ENCODE measurements around the gene BBIP1.
"Not testable (repeated sequence)": the region's sequence is repeated elsewhere in the genome, so short reads cannot be mapped to it uniquely, and the experiment has no call there.

Gene BBIP1

DNA sequence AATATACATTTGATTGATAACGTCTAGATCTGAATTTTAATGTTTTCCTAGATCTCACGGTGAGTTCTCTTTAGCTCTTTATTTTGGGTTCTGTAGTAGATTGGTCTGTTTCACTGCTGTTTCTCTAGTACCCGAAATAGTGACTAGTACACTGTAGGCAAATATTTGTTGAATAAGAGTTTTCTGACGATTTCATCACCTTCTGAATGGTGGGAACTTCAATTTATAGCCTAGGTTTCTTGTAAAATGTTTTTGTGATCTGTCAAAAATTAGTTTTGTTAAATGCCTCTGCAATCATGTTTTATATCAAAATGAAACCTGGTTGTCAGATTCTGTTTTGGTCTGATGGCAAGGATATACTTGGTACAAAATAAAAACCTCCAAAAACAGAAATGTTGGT lies 37.1 kb downstream of the BBIP1 start:
- DNase-seq (ENCODE audit: low read depth): no peak

- DNase-seq (ENCODE audit: low read depth): no peak
These were observed 37.7 kb downstream of the BBIP1 start for GRCh38 chr10:110881247-110881646.

GRCh38 chr10:110880012-110880411 lies 39.0 kb downstream of the BBIP1 start:
- no peak for DNase-seq (ENCODE audit: low read depth)

DNA sequence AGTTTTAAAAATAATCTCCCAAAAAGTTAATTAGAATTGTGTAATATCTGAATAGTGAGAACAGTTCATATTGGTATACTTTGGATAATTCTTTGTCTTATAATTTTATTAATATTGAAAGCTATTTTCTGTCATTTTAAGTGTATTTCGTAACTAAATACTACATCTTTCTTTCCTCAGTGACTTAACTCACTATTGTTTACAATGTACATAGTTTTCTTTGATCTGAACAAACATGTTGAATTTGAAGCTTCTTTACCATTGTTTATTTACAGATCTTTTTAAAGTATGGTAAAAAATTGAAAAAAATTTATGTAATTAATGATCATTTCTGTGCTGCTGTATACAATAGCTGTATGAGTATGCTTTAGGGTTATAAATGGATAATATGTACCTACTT lies 42.2 kb downstream of the BBIP1 start:
- DNase-seq (ENCODE audit: low read depth): no peak

GRCh38 chr10:110876000-110876399 lies 43.0 kb downstream of the BBIP1 start:
- DNase-seq (ENCODE audit: low read depth): no peak

DNA sequence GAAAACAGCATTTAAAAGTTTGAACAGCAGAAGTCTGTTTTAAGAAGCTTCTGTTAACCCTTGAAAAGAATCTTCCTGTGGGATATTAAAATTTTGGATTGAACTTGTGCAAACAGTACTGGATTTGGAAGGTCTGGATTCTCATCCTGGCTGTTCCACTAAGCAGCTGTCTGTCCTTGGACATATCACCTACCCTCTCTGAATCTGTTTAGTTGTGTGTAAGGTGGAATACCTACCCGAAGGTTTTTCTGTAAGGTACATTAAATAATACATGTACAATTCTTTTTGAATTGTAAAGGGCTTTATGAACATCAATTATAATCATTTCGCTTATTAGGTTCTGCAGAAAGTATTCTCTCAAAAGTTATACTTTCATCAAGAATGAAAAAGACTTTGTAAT lies 45.0 kb downstream of the BBIP1 start:
- no peak for DNase-seq (ENCODE audit: low read depth)

DNA sequence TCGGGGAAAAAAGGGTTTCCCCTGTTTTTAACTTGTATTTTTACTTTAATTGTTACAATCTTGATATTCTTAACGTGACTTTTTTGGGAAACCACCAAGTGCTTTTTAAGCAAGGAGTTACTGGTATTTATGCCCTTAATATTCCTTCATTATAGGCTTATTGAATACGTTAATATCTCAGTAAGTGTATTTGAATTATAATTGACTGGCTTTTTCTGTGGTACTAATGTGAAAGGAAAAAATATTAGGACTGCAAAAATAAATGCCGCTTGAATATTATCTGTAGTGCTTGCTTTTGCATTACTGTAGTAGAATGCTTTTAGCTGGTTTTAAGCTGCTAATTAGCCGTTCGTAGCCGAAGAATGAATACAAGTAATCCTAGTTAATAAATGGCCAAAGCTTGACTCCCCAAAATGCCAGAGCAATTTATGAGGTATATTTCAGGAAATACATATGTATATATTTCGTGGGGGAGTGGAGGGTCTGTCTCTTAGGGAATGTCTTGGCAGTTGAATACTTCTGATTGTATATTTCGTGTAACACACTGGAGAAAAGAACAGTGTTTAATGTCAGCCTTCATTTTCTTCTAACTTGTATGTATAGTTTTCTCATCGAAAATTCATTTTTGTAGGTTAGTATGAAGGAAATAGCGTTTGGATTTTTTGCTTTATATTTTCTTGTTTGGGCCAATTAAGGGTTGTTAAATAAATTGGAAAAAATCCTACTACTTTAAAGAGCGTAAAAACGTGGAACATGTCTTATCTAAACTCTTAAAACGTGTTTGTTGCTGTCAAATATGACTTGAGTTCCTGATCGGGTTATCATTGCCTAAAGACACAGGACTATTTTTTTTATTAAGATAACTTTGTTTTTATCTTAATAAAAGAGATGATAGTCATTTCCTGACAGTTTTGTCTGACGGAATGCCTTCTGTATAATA lies 45.7 kb downstream of the BBIP1 start:
- DNase-seq (ENCODE audit: low read depth): no peak

- DNase-seq (ENCODE audit: low read depth): peak; percentile 82
These were observed 46.6 kb downstream of the BBIP1 start for GRCh38 chr10:110872145-110872983.

GRCh38 chr10:110871298-110872084 lies 47.5 kb downstream of the BBIP1 start, which contains the start of gene PDCD4:
Gene PDCD4, plus strand, starts transcription at chr10:110871928. Its CDS starts 4,100 bp downstream, at chr10:110876028.
- DNase-seq (ENCODE audit: low read depth): peak; percentile 97

DNA sequence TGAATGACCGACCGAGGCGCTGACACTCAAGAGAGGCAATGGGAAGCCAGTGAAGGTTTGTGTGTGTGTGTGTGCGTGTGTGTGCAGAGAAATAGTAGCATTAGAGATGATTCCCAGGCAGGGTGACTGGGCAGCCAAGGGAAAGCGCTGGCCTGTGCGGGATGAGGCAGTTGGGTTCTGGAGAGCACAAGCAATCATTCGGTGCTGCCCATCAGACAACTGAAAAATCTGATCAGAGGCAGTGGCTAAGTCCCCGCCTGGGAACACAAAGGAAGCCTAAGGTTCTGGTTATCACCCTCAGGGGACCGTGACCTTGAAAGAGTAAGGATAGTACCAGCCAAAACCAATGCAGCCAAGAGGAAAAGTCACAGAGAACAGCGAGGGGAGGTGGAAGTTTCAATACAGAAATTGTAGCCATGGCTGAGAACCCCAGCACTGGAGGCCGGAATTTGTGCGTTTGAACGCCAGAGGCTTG lies 48.1 kb downstream of the BBIP1 start:
- no peak for DNase-seq (ENCODE audit: low read depth)

DNA sequence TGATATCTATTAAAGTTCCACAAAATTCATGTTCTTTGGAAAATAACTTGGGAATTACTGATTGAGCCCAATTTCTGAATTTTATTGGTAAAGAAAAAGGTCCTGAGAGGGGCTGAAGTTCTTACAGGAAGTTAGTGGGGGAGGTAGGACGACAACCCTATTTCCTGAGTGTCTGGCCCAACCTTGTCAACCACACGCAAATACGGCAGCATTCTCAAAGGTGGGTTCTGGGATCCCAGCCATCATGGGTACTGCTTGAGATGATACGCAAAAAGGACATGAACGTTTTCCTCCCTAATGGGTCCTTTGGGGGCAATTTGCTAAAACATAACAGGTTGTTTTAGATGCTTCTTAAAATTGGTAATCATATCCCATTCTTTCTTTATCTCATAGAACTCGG lies 50.0 kb downstream of the BBIP1 start:
- no peak for DNase-seq (ENCODE audit: low read depth)

- no peak for DNase-seq (ENCODE audit: low read depth)
These were observed 51.0 kb downstream of the BBIP1 start for GRCh38 chr10:110867807-110868465.

DNA sequence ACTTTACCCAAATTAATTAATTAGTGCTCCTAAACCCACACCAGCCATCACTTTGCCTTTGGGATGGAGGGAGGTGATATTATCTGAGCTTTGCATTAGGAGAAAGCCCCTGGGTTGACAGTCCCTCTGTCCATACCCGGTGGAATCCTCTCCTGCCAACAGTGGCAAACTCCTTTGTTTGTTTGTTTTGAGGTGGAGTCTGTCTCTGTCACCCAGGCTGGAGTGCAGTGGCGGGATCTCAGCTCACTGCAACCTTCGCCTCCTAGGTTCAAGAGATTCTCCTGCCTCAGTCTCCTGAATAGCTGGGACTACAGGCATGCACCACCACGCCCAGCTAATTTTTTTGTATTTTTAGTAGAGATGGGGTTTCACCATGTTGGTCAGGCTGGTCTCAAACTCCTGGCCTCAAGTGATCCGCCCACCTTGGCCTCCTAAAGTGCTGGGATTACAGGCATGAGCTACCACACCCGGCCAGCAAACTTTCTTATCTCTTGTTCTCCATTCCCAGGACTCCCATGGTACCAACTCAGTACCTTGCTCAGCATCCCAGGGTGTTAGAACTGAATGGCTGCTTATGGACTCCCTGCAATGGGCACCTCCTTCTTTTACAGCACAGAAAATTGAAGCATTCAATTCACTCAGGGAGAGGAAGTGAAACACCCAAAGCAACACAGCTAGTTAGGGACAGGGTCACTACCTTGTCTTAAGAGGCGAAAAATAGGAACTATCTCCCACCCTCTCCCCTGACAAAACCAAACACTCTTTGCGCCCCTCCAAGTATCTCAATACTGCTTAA lies 51.8 kb downstream of the BBIP1 start:
- DNase-seq (ENCODE audit: low read depth): not testable (repeated sequence)

GRCh38 chr10:110865809-110866482 lies 53.0 kb downstream of the BBIP1 start:
- DNase-seq (ENCODE audit: low read depth): no peak

DNA sequence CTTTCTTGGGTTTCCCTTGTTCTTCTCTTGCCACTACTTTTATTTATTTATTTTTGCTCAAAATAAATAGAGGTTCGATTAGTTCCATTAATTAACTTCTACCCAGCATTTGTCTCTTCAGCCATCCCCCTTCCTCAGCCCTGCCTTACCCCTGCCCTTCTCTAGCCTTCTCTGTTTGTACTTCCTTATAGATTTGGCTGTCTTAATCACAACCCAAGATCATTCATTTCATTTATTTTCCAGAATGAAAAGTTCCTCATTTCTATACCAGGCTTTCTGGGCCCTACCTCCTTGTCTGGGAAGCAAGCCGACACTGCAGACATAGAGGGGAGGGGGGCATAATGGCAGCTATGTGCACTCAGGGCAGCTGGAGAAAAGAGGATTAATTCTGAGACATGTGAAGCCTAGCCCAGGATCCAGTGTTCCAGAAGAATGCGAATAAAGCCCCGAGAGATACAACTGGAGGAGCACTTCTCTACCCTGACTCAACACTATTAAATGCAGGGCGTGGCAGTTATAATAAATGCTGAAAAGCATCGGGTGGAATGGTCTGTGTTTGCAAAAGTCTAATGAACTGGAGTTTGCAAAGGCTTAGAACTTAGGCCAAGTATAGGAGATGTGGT lies 53.7 kb downstream of the BBIP1 start:
- peak; percentile 70 for DNase-seq (ENCODE audit: low read depth)

DNA sequence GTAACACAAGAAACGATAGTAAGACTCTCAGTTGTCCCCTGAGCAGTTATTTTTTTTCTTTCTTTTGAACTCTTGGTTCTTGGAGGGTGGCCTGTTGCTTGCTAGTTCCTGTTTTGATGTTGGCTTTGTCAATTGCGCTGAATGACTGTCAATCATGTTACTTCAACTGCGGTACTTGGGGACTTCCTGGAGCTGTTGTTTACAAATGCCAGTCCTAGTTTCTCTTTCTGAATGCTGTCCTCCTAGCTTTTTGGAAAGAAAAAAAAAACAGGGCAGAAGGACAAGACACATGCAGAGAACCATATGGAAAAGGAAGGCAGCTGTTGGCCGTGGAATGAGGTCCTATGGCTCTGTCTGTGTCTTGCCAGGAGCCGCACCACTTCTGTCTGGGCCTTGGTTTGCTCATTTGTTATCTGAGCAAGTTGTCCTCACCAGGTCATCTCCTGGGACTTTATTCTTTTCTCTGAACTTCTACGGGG lies 54.3 kb downstream of the BBIP1 start:
- DNase-seq (ENCODE audit: low read depth): no peak

- no peak for DNase-seq (ENCODE audit: low read depth)
These were observed 55.0 kb downstream of the BBIP1 start for GRCh38 chr10:110863956-110864355.

GRCh38 chr10:110863361-110863760 lies 55.6 kb downstream of the BBIP1 start:
- DNase-seq (ENCODE audit: low read depth): no peak

DNA sequence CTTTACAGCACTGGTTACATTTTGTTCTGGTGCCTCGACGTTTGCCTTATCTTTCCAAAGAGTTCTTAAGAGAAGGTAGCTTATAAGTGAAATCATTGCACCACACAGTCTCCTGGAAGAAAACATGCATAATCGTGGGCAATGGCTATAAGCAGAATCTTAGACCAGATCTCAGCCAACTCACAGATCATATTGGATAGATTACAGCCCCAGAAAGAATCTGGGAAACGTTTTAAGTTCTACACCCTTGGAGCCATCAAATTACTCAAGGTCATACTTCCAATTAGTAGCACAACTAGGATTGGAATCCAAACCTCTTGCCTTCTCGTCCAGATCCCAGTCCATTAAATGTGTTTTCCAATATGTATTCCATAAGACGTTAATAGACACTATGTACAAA lies 56.0 kb downstream of the BBIP1 start:
- no peak for DNase-seq (ENCODE audit: low read depth)

All from fibroblast of the conjunctiva (primary cell).